PC-9 (cell line): ENCODE measurements around the gene GRM8. TPM values are rescaled to one million over a fixed set of nuclear protein-coding genes. Genes with fewer than 3 reads are reported as not detected.
A peak's percentile ranks its signal among the peaks of the same experiment; 100 is the strongest.

Experiments used
- BruUV-seq: library from RNA; stranded (reverse); fragments of 400-500 nt; replicated peaks from 2 replicates; lab custom pipeline; 2021; lab: Mats Ljungman, UMichigan
- CTCF ChIA-PET: fragments of 300-600 bp; sonication (Branson Sonifier 250); formaldehyde crosslinking; loops from one replicate; lab custom pipeline; 2022; ENCODE audit warnings: antibody characterized with exemption; lab: Charles Lee
- POLR2A ChIA-PET: fragments of 300-600 bp; sonication (Branson Sonifier 250); formaldehyde crosslinking; loops from one replicate; lab custom pipeline; 2022; ENCODE audit warnings: antibody characterized with exemption; ENCODE audit not compliant: unreplicated experiment; lab: Charles Lee
- DNase-seq, 2 experiments: peaks; one replicate each; pipeline versions ENCODE4 v3.0.0 to v3.0.0-alpha.2; 2015 to 2022; ENCODE audit warnings: mixed read lengths in 1 of 2
- H2AFZ ChIP-seq: fragments of 200-600 bp; sonication (generic); 2 replicates; pipeline ENCODE4 v1.8.1; 2017; ENCODE audit warnings: antibody characterized with exemption
- H3F3A ChIP-seq: fragments of 200-600 bp; sonication (generic); 2 replicates; pipeline ENCODE4 v1.8.1; 2017; ENCODE audit warnings: antibody characterized with exemption, mild to moderate bottlenecking, low read depth; ENCODE audit not compliant: insufficient read depth
- H3K27ac ChIP-seq: fragments of 200-600 bp; sonication (generic); 2 replicates; pipeline ENCODE4 v1.6.1; 2016; ENCODE audit warnings: mixed run types
- H3K27me3 ChIP-seq: fragments of 200-600 bp; sonication (generic); 2 replicates; pipeline ENCODE4 v1.6.1; 2016; ENCODE audit warnings: low read depth, mixed run types; ENCODE audit not compliant: insufficient read depth
- H3K36me3 ChIP-seq: fragments of 200-600 bp; sonication (generic); 2 replicates; pipeline ENCODE4 v1.6.1; 2016; ENCODE audit warnings: low read depth, mixed run types
- H3K4me1 ChIP-seq: fragments of 200-600 bp; sonication (generic); replicated peaks from 2 replicates; pipeline ENCODE4 v1.6.1; 2016; ENCODE audit warnings: mixed run types; ENCODE audit not compliant: insufficient read depth
- H3K4me2 ChIP-seq: fragments of 200-600 bp; sonication (generic); 2 replicates; pipeline ENCODE4 v1.6.1; 2017; ENCODE audit warnings: mixed run types
- H3K4me3 ChIP-seq: fragments of 200-600 bp; sonication (generic); 2 replicates; pipeline ENCODE4 v1.6.1; 2016; ENCODE audit warnings: mixed run types
- H3K79me2 ChIP-seq: fragments of 200-600 bp; sonication (generic); 2 replicates; pipeline ENCODE4 v1.6.1; 2017; ENCODE audit warnings: low read depth, mixed run types
- H3K9me2 ChIP-seq: fragments of 200-600 bp; sonication (generic); 2 replicates; pipeline ENCODE4 v1.8.1; 2017; ENCODE audit warnings: mild to moderate bottlenecking; ENCODE audit not compliant: insufficient read depth
- H3K9me3 ChIP-seq: fragments of 200-600 bp; sonication (generic); 2 replicates; pipeline ENCODE4 v1.8.1; 2016; ENCODE audit warnings: low read depth; ENCODE audit not compliant: insufficient read depth
- H4K20me1 ChIP-seq: fragments of 200-600 bp; sonication (generic); 2 replicates; pipeline ENCODE4 v1.8.1; 2017; ENCODE audit not compliant: insufficient read depth
- CTCF ChIP-seq: fragments of 200-600 bp; sonication (generic); conservative IDR thresholded peaks from 2 replicates; pipeline ENCODE4 v1.6.1; 2017; ENCODE audit warnings: mixed run types, antibody characterized with exemption, mild to moderate bottlenecking, moderate library complexity
- EZH2 ChIP-seq: fragments of 200-600 bp; sonication (generic); IDR thresholded peaks from 2 replicates; pipeline ENCODE4 v1.8.0; 2017; ENCODE audit warnings: antibody characterized with exemption, low read depth
- intact Hi-C: fragments of 100-400 bp; cut with micrococcal nuclease; formaldehyde crosslinking; loops from one replicate; pipeline ENCODE4 v1.10.0; 2022; ENCODE audit not compliant: unreplicated experiment
- total RNA-seq: library from RNA; stranded (reverse); gene quantifications from 2 replicates; pipeline ENCODE4 v1.2.3, GENCODE V29; 2021

The GRM8 gene
- total RNA-seq, 1 experiment from 2014 or later = not detected

GRCh38 chr7:126803990-126804389, 448.8 kb downstream of the GRM8 start:
- no peaks in the 10 kb centered on the region for H3K79me2 ChIP-seq
- intact Hi-C loops = loop anchor here (1.0 to 2.0 kb wide), 4 partner anchors 95 to 1405 kb away; partner anchors contain the start of gene GRM8
- no TSS peak for BruUV-seq
- no peaks in the 10 kb centered on the region for H3F3A ChIP-seq
- ChIA-PET CTCF (interaction anchor here (1.5 kb wide), 1 partner anchor 97 kb away, joined by 3 read pairs; no protein-coding TSS in a partner anchor), POLR2A (no interaction called here)
- DNase-seq = no peak
- H3K9me2 ChIP-seq = no peaks in the 10 kb centered on the region
- TF ChIP-seq CTCF (no peak), EZH2 (no peak)
- H3K4me1 ChIP-seq = no peaks in the 10 kb centered on the region
- no peaks in the 10 kb centered on the region for H3K27me3 ChIP-seq
- H3K4me3 ChIP-seq = no peak overlapping the region
- no peaks in the 10 kb centered on the region for H3K36me3 ChIP-seq
- H2AFZ ChIP-seq = no peak overlapping the region
- H3K4me2 ChIP-seq = no peak overlapping the region
- no peaks in the 10 kb centered on the region for H3K9me3 ChIP-seq
- H3K27ac ChIP-seq = no peak overlapping the region
- H4K20me1 ChIP-seq = no peaks in the 10 kb centered on the region

- peak; percentile 40 to 64 for DNase-seq
- H3K9me3 ChIP-seq = no peaks in the 10 kb centered on the region
- CTCF ChIA-PET = interaction anchor here (1.5 kb wide), 1 partner anchor 97 kb away, joined by 3 read pairs; no protein-coding TSS in a partner anchor
- POLR2A ChIA-PET = no interaction called here
- no peaks in the 10 kb centered on the region for H4K20me1 ChIP-seq
- H3K27ac ChIP-seq = no peak overlapping the region
- H3K79me2 ChIP-seq = no peaks in the 10 kb centered on the region
- no peaks in the 10 kb centered on the region for H3K27me3 ChIP-seq
- no peak overlapping the region for H3K4me2 ChIP-seq
- no peak overlapping the region for H3K4me3 ChIP-seq
- TF ChIP-seq CTCF = peak; percentile 87
- TF ChIP-seq EZH2 = no peak
- BruUV-seq = no TSS peak
- no peaks in the 10 kb centered on the region for H3K9me2 ChIP-seq
- H3F3A ChIP-seq = no peaks in the 10 kb centered on the region
- H2AFZ ChIP-seq = no peak overlapping the region
- intact Hi-C loops = loop anchor here (1.0 to 2.0 kb wide), 4 partner anchors 96 to 1406 kb away; partner anchors contain the start of gene GRM8
- no peaks in the 10 kb centered on the region for H3K4me1 ChIP-seq
- H3K36me3 ChIP-seq = no peaks in the 10 kb centered on the region
These were observed 449.6 kb downstream of the GRM8 start for GRCh38 chr7:126803060-126803665.

GRCh38 chr7:126801733-126802132, 451.0 kb downstream of the GRM8 start:
- TF ChIP-seq EZH2 (no peak), CTCF (no peak)
- Histone ChIP-seq H4K20me1 (no peaks in the 10 kb centered on the region), H3K36me3 (no peaks in the 10 kb centered on the region), H3K9me2 (no peaks in the 10 kb centered on the region), H2AFZ (no peak overlapping the region), H3F3A (no peaks in the 10 kb centered on the region), H3K4me3 (no peak overlapping the region), H3K79me2 (no peaks in the 10 kb centered on the region), H3K27me3 (no peaks in the 10 kb centered on the region), H3K27ac (no peak overlapping the region), H3K9me3 (no peaks in the 10 kb centered on the region), H3K4me2 (no peak overlapping the region), H3K4me1 (no peaks in the 10 kb centered on the region)
- no peak for DNase-seq
- ChIA-PET POLR2A (no interaction called here), CTCF (interaction anchor here (0.6 kb wide), 1 partner anchor 839 kb away, joined by 17 read pairs; no protein-coding TSS in a partner anchor)
- no TSS peak for BruUV-seq
- intact Hi-C loops = loop anchor here (2.0 kb wide), 3 partner anchors 97 to 1407 kb away; partner anchors contain the start of gene GRM8
